Pons (tissue), 1 donor: ENCODE data around the gene SULT6B1.
"Not testable (repeated sequence)": the region's sequence is repeated elsewhere in the genome, so short reads cannot be mapped to it uniquely, and the experiment has no call there.

Experiments
- DNase-seq: peaks from one replicate; pipeline ENCODE4 v3.0.0-alpha.2; 2016; ENCODE audit warnings: low spot score

Gene SULT6B1

DNA sequence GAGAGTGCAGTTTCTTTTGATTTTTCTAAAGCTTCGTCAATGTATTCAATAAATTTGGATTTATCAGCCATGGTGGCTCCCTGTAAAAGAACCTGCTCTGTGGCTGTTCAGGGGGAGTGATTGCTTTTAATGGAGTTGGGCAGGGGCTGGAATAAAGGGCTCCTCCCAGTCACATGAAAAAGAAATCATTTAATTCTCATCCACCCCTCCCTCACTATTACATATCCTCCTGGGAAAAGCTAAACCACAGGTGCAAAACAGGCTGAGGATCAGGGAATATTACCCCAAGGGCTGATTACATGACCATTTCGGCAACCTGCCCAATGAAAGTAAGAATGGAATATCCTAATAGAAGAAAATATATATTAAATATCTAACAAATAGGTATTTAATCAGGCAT is at the start of gene SULT6B1:
Gene SULT6B1 (minus strand): TSS at position 101 of the 400 bp plus-strand sequence. CDS start 30 bp downstream, at position 71.
- no peak for DNase-seq

- peak; percentile 5 for DNase-seq
These were observed 43.9 kb upstream of the SULT6B1 start for GRCh38 chr2:37232131-37232933.

- peak; percentile 94 for DNase-seq
These were observed 43.0 kb upstream of the SULT6B1 start, which contains the start of the genes CEBPZ and NDUFAF7 for GRCh38 chr2:37231241-37232130. TSS of gene CEBPZ (minus strand) at chr2:37231596. CDS start at chr2:37231567, 29 bp downstream. TSS of gene NDUFAF7 (plus strand) at chr2:37231658. CDS start at chr2:37231706, 48 bp downstream.

DNA sequence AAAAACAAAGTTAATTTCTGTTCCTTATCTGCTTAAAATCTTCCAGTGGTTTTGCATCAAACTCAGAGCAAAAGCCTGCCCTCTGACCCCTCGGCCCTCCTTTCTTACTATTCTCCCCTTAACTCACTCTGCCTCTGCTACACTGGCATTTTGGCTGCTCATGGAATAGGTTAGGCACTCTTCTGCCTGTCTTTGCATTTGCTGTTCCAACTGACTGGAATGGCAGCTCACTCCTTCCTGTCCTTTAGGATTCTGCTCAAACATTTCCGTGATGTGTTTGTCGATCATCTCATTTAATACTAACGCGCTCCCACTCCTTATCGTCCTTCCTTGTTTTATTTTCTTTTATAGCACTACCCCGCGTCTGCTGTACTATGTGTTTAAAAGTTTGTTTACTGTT is 42.1 kb upstream of the SULT6B1 start:
- peak; percentile 3 for DNase-seq

DNA sequence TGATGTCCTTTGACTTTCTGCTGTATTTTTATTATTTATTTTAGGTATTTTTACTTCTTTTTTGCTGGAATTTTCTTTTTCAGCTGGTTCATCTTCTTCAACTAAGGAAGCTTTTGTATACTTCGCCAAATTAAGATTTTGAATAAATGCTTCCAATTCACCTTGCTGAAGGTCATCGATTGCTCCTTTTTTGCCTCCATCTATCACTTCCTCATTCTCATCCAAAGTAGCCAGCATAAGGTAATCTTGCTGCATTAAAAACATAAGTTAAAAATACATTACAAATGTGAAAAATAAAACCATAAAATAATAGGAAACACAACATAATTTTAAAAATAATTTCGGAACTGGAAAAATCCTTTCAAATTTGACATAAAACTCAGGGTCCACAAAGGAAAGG is 40.3 kb upstream of the SULT6B1 start:
- no peak for DNase-seq

- no peak for DNase-seq
These were observed 38.4 kb upstream of the SULT6B1 start for GRCh38 chr2:37226863-37227262.

GRCh38 chr2:37225129-37225528 is 36.7 kb upstream of the SULT6B1 start:
- DNase-seq = not testable (repeated sequence)

DNA sequence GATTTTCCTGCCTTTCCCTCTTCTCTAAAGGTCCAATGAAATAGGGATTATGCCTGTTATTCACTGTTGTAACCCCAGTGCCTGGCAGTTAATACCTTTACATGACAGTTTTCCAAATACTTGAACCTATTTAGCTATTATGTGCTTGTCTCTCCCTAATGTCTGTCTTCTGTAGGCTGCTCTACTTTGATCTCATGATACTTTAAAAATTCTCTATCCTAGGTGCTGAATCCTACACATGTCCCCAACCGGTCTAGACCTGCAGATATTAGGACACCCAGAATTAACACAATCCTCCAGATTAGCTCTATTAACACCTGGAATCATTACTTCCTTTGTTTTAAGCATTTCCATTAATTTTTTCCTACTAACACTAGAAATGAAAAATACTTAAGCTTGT is 35.6 kb upstream of the SULT6B1 start:
- no peak for DNase-seq

DNA sequence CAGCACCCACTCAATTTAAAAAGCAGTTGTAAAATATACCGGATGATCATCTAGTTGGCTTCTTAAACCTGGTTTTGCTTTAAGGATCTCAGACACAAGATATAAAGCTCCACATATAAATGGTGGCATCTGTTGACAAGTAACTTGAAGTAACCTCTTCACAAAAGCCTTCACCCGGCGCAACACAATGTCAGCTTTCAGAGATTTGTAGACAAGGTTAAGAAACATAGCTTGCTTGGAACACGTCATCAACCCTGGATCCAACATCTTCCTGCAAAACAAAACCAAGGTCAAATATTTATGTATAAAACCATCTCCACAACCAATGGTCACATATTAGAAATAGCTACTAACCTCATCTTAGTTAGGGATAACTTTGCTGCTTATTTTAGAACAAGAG is 34.7 kb upstream of the SULT6B1 start:
- no peak for DNase-seq

DNA sequence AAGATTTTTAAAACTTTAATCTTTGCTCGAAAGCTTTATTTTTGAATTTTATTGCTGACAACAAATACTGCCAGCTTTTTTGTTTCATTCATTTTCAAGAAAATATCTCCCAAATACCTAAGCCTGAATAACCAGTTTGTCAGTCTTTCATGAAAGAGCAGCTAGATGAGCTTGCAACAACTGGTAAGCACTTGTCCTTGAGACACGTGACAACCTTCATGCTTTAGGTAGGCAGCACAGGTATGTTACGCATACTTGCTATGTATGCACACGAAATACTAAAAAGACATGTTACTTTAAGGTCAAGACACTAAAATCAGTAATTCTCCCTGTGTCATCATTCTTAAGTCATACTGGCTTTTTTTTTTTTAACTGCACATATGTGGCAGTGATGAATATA is 30.6 kb upstream of the SULT6B1 start:
- no peak for DNase-seq

DNA sequence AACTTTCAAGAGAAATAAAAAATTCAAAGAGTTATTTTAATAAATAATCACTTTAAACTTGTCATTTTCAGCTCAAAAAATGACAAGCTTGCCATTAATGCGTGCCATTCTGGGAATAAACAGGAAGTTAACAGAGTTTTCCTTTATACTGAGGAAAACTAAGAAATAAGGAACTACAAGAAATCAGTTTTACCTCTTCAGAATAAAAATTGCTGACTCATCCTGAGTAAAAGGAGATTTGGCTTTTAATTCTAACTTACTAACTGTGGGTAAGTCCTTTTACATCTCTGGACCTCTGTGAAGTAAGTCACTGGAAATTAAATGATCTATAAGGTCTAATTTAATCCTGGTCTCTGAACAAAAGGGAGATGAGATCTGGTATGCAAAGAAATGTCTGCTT is 26.8 kb upstream of the SULT6B1 start:
- peak; percentile 14 for DNase-seq

GRCh38 chr2:37211939-37212338 is 23.5 kb upstream of the SULT6B1 start:
- DNase-seq = no peak

GRCh38 chr2:37211212-37211611 is 22.7 kb upstream of the SULT6B1 start:
- DNase-seq = no peak

GRCh38 chr2:37206760-37207159 is 18.3 kb upstream of the SULT6B1 start:
- not testable (repeated sequence) for DNase-seq

DNA sequence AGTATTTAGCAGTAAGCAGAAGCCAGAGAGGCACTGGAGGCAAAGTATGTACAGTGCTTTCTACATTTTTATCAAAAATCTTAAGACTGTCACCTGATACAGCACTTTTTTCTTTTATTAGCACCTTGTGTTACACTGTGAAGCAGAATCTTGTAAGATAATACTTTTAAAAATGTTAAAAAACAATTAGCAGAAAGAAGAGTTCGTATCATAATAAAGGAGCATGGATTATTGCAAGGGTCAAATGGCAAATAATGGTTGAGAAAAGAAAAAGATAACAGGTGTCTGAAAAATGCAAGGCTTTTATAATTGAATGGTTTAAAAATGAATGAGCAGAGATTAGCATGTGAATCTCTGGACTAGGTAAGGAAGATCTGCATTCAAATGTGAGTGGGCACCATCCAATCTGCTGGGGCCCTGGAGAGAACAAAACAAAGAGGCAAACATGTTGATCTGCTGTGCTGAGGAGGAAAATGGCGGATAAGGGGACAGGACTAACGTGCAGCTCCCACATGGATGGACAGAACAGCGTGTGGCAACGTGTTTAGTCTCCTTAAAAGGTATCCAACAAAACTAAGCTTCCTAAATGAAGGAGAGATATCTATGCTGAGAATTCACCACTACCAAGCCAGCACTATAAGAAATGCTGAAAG is 17.3 kb upstream of the SULT6B1 start:
- no peak for DNase-seq

GRCh38 chr2:37205071-37205661 is 16.7 kb upstream of the SULT6B1 start:
- DNase-seq = not testable (repeated sequence)

- no peak for DNase-seq
These were observed 15.2 kb upstream of the SULT6B1 start for GRCh38 chr2:37203708-37204107.

GRCh38 chr2:37201766-37202165 is 13.3 kb upstream of the SULT6B1 start:
- no peak for DNase-seq

GRCh38 chr2:37201208-37201607 is 12.7 kb upstream of the SULT6B1 start:
- DNase-seq = no peak

DNA sequence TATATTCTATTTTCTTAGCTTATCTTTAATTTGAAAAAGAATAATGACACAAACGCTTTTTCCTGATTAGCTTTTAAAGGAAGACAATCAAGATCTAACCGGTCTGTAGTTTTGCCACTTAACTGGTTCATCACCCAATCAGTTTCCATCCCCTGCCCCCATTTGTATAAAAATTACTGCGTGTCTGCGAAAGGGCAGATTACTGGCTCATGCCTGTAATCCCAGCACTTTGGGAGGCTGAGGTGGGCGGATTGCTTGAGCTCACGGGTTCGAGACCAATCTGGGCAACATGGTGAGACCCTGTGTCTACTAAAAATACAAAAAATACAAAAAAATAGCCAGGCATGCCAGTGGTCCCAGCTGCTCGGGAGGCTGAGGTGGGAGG is 10.2 kb upstream of the SULT6B1 start:
- DNase-seq = no peak

DNA sequence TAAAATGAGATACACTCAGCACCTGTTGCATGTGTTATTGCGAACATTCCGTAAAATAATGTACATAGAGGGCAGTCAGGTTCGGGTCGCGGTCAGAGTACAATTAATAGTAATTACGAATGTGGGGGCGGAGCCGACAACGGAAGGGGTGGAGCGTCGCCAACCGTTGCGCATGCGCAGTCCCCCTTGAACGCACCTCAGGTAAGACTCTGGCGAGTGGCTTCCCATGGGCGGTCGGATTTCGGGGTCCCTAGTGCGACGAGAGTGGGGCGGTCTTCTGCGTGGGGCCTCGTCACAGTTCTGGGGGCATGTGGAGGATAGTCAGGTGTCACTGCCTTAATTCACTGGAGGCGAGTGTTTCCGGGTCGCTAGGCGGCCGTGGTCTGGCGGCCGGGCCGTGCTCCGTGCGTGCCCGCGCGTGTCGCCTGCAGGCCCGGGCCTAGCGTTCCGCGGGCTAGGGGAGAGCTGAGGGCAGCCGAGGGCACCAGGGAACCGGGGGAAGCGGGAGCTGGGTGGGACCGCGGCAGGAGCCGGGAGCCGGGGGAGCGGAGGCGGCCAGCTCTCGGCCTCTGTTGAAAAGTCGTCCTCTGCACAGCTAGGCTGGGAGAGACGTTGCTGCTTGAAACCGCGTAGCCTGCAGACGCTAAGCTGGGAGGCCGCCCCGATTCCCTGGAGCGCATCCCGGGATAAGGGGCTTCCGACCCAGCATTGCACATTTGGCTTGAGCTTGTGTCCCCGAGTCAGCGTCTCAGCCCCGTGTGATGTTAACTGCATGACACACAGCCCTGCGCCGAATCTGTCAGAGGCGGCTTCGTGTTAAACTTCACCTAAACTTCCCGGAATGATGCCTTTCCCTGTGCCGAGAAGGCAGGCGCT is 8.1 kb upstream of the SULT6B1 start, which contains the start of gene CEBPZOS:
Gene CEBPZOS (plus strand): TSS at position 177 of the 876 bp plus-strand sequence. CDS start 3,209 bp downstream, outside the sequence.
- peak; percentile 78 for DNase-seq
